Measurements from ENCODE around the gene ADA.

- TF ChIP-seq CTCF (conservative IDR thresholded peaks at IDR 0.05 in 1 of 2, IDR thresholded peaks at IDR 0.05 in 1 of 2; ENCODE audit: extremely low read depth in 1 of 2, insufficient read depth in 1 of 2, low read depth in 1 of 2, low read length in 2 of 2) (no peak), EZH2 (IDR thresholded peaks at IDR 0.05; ENCODE audit: borderline replicate concordance, low read length) (no peak)
Measured at GRCh38 chr20:44637042-44637441, 14.5 kb downstream of the ADA start.
